DOHH2 (cell line): Measurements from ENCODE around the gene PRKAG3.

Source experiments
- CTCF ChIP-seq: fragments of 200-600 bp; sonication (generic); IDR thresholded peaks from one replicate; pipeline ENCODE4 v1.5.1; 2014; ENCODE audit warnings: antibody characterized with exemption, mild to moderate bottlenecking, low read depth, low read length; ENCODE audit not compliant: poor library complexity, severe bottlenecking
- EZH2phosphoT487 ChIP-seq: fragments of 200-600 bp; sonication (generic); IDR thresholded peaks from 2 replicates; pipeline ENCODE4 v1.6.1; 2017; ENCODE audit warnings: borderline replicate concordance, mild to moderate bottlenecking, antibody characterized with exemption, low read length, moderate library complexity, mixed read lengths

DNA sequence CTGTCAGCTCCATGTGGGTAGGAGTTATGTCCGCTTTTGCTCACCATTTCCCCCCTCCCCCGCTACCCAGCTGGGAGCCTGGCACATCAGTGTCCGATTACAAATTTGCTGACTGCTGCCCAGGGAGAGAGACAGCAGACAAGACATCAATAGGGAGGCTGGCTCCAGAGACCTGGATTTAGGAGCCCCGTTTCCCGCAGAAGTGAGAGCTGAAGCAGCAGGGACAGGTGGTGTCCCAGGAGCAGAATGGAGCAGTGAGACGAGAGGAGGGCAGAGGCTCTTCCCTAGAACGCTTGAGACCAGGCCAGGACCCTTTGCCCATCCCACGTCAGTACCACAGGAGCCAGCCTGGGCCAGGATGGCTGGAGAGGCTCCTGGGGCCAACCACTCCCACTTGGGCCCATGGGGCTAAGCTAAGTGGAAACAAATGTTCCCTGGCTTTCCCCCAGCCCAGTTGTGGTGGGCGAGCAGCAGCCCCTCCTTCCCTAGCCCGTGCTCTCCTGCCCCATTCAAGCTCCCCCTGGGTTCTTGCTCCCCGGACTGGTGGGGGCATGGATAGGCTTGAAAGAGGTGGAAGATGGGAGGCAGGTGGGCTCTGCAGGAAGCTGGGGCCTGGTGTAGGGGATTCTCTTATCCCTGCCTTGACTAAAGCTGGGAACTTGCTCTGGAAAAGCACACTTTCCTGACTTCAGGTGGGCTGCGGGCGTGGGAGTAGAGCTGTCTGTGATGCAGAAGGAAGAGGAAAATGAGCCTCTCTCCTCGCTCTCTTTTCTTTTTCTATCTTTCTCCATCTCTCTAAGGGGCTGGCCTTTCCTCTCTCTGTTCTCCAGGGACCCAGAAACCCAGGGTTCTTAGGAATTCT lies 23.9 kb upstream of the PRKAG3 start:
- TF ChIP-seq CTCF (no peak), EZH2phosphoT487 (no peak)
